Upper lobe of left lung (tissue), 6 donors: ENCODE data around the gene SEC14L6. TPM values are rescaled to one million over a fixed set of nuclear protein-coding genes. Genes with fewer than 3 reads are reported as not detected.

Experiments used
- ATAC-seq, 2 donors: fragments of 200-7000 bp; cut with Tn5 transposase; one replicate each; pipeline ENCODE4 v1.9.1; 2022; ENCODE audit warnings: mild to moderate bottlenecking in 2 of 2, moderate library complexity in 2 of 2; ENCODE audit not compliant: low FRiP score in 2 of 2
- DNase-seq, 2 donors: peaks; one replicate each; pipeline ENCODE4 v3.0.0-alpha.2; 2019 to 2020
- H3K27ac ChIP-seq, 4 donors: fragments of 200-600 bp; sonication (generic); one replicate each; pipeline ENCODE4 v1.5.1; 2016 to 2019
- H3K27me3 ChIP-seq, 4 donors: fragments of 200-600 bp; sonication (generic); one replicate each; pipeline ENCODE4 v1.5.1; 2017 to 2019
- H3K36me3 ChIP-seq, 4 donors: fragments of 200-600 bp; sonication (generic); one replicate each; pipeline ENCODE4 v1.5.1; 2016 to 2019
- H3K4me1 ChIP-seq, 4 donors: fragments of 200-600 bp; sonication (generic); one replicate each; pipeline ENCODE4 v1.5.1; 2018 to 2019
- H3K4me3 ChIP-seq, 4 donors: fragments of 200-600 bp; sonication (generic); one replicate each; pipeline ENCODE4 v1.5.1; 2017 to 2019; ENCODE audit warnings: mild to moderate bottlenecking in 2 of 4, moderate library complexity in 1 of 4
- H3K9me3 ChIP-seq, 4 donors: fragments of 200-600 bp; sonication (generic); one replicate each; pipeline ENCODE4 v1.5.1; 2018 to 2019
- CTCF ChIP-seq, 6 experiments: fragments of 450-650 bp in 4 of 6; fragments of 200-600 bp in 2 of 6; sonication (generic) in 2 of 6; IDR thresholded peaks; one replicate each; pipeline ENCODE4 v1.5.1; 2016 to 2019; ENCODE audit warnings: antibody characterized with exemption in 6 of 6
- EP300 ChIP-seq, 4 donors: sonication (generic); formaldehyde crosslinking; IDR thresholded peaks; one replicate each; pipeline ENCODE4 v1.5.1; 2017; ENCODE audit warnings: antibody characterized with exemption in 4 of 4, control low read depth in 2 of 4
- POLR2A ChIP-seq, 4 donors: fragments of 450-650 bp; IDR thresholded peaks; one replicate each; pipeline ENCODE4 v1.5.1; 2016 to 2017; ENCODE audit warnings: antibody characterized with exemption in 4 of 4, mild to moderate bottlenecking in 2 of 4
- POLR2AphosphoS5 ChIP-seq, 2 donors: sonication (generic); formaldehyde crosslinking; IDR thresholded peaks; one replicate each; pipeline ENCODE4 v1.5.1; 2017; ENCODE audit warnings: antibody characterized with exemption in 2 of 2
- WGBS, 2 donors: methylation state at CpG; one replicate each; pipeline ENCODE4 v1.1.5; 2017 to 2018; 5-methylcytosine and 5-hydroxymethylcytosine counted together
- total RNA-seq, 6 donors: library from RNA; depleted of rRNA in 4 of 6; stranded (reverse); fragments of >200 nt in 4 of 6; gene quantifications; one replicate each; pipeline versions ENCODE4 v1.1.0 to v1.2.1, GENCODE V29; 2016 to 2021
- donor health status: DM: no; HTN: no; CAD: no; lungs with moderate emphysema.
- donor health status: DM: no; HTN: yes; CAD: no; lungs with severe emphysema.

The SEC14L6 gene
- total RNA-seq, 6 donors from 2014 or later = 11.4 to 41.3 (median 20.9) TPM

GRCh38 chr22:30586414-30586813 is 39.9 kb upstream of the SEC14L6 start:
- Histone ChIP-seq H3K27me3 (no peaks in the 10 kb centered on the region), H3K4me1 (peaks cover 12 to 18% (median 14%) of the 10 kb centered on the region in 4 donors), H3K27ac (no peak overlapping the region), H3K4me3 (no peak overlapping the region), H3K9me3 (no peaks in the 10 kb centered on the region), H3K36me3 (peaks cover 31 to 79% (median 77%) of the 10 kb centered on the region in 4 donors)
- TF ChIP-seq CTCF (IDR thresholded peaks at IDR 0.05) (no peak), POLR2A (IDR thresholded peaks at IDR 0.05) (no peak), EP300 (IDR thresholded peaks at IDR 0.05) (no peak), POLR2AphosphoS5 (IDR thresholded peaks at IDR 0.05) (no peak)
- WGBS, 2 donors = 96% methylated on average over 8 of the region's 8 CpGs
- no peak for ATAC-seq
- no peak for DNase-seq

GRCh38 chr22:30584441-30584840 is 37.9 kb upstream of the SEC14L6 start:
- no peak overlapping the region for H3K4me3 ChIP-seq
- TF ChIP-seq EP300 (IDR thresholded peaks at IDR 0.05) (no peak), CTCF (IDR thresholded peaks at IDR 0.05) (no peak), POLR2A (IDR thresholded peaks at IDR 0.05) (no peak), POLR2AphosphoS5 (IDR thresholded peaks at IDR 0.05) (no peak)
- H3K27me3 ChIP-seq = no peaks in the 10 kb centered on the region
- WGBS, 2 donors = 94 to 95% methylated on average over 13 to 15 of the region's 15 CpGs
- peak in 1 of 2 donors; percentile 62 for DNase-seq
- no peaks in the 10 kb centered on the region for H3K4me1 ChIP-seq
- H3K9me3 ChIP-seq = no peaks in the 10 kb centered on the region
- peaks cover 51 to 99% (median 97%) of the 10 kb centered on the region in 4 donors for H3K36me3 ChIP-seq
- no peak overlapping the region for H3K27ac ChIP-seq
- no peak for ATAC-seq

- Histone ChIP-seq H3K4me3 (no peak overlapping the region), H3K36me3 (peaks cover 65 to 100% (median 98%) of the 10 kb centered on the region in 4 donors), H3K27ac (peak overlapping the region in 1 of 4 donors; percentile 2), H3K27me3 (no peaks in the 10 kb centered on the region), H3K4me1 (no peaks in the 10 kb centered on the region), H3K9me3 (no peaks in the 10 kb centered on the region)
- DNase-seq = peak in 1 of 2 donors; percentile 50
- no peak for ATAC-seq
- 73 to 91% methylated on average over 11 to 13 of the region's 13 CpGs for WGBS, 2 donors
- no peak for TF ChIP-seq POLR2AphosphoS5 (IDR thresholded peaks at IDR 0.05)
- TF ChIP-seq EP300 (IDR thresholded peaks at IDR 0.05) = no peak
- TF ChIP-seq CTCF (IDR thresholded peaks at IDR 0.05) = no peak
- TF ChIP-seq POLR2A (IDR thresholded peaks at IDR 0.05) = no peak
These were observed 36.4 kb upstream of the SEC14L6 start for GRCh38 chr22:30582788-30583545.

GRCh38 chr22:30582051-30582450 is 35.5 kb upstream of the SEC14L6 start:
- Histone ChIP-seq H3K4me1 (no peaks in the 10 kb centered on the region), H3K36me3 (peaks cover 56 to 100% (median 98%) of the 10 kb centered on the region in 4 donors), H3K27me3 (no peaks in the 10 kb centered on the region), H3K9me3 (no peaks in the 10 kb centered on the region), H3K27ac (no peak overlapping the region), H3K4me3 (no peak overlapping the region)
- WGBS, 2 donors = 82 to 99% methylated on average over 3 to 6 of the region's 6 CpGs
- DNase-seq (peak in 1 of 2 donors; percentile 53), ATAC-seq (no peak)
- no peak for TF ChIP-seq EP300 (IDR thresholded peaks at IDR 0.05)
- no peak for TF ChIP-seq CTCF (IDR thresholded peaks at IDR 0.05)
- no peak for TF ChIP-seq POLR2A (IDR thresholded peaks at IDR 0.05)
- no peak for TF ChIP-seq POLR2AphosphoS5 (IDR thresholded peaks at IDR 0.05)
